HG02623 (cell line): ENCODE data around the gene TALDO1.

ENCODE experiments used
- ATAC-seq: cut with Tn5 transposase; IDR thresholded peaks from one replicate; pipeline ENCODE4 v1.9.1; 2021; ENCODE audit warnings: moderate library complexity; ENCODE audit not compliant: unreplicated experiment

The TALDO1 gene

DNA sequence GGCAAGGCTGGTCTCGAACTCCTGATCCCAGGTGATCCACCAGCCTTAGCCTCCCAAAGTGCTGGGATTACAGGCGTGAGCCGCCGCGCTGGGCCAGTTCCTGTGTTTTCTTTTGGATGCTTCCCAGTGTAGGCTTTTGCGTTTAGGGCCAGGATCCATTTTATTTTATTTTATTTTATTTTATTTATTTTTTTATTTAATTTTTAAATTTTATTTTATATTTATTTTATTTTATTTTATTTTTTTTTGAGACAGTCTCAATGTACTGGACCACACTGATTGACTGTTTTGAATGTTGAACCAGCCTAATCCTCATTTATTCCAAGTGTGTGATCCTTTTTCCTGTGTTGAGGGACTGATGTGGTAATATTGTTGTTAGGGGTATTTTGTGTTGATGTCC, 32.8 kb upstream of the TALDO1 start:
- ATAC-seq = no peak

DNA sequence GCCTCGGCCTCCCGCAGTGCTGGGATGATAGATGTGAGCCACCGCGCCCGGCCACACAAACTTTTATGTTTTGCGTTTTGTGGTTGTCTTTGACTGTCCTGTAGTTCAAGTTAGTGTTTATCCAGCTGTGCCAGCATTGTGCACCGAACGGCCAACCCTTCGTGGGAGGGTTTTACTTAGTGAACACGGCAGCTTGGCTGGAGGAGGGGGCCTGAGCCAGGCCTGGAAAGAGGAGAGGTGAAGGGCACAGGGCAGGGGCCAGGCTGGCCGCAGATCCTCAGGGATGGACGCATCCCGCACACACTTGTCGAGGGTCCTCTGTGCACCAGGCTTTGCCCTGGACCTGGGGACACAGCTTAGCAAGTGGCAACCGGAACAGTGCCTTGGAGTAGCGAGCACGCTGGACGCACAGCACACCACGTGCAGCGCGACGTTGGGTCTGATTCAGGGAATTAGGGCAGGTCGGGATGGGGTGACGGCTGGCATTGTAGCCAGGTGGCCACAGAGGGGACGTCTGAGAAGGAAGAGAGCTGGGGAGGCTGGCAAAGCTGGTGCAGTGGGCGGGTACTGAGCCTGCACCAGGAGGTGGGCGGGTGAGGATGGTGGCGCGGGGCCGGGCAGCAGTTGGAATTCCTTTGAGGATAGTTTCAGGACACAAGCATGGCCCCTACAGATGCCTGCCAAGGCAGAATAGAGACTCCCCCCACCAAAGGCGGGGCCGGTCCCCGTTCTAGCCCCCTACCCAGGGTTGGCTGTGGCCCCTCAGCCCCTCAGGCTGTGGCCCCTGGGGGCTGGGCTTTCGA, 27.8 kb upstream of the TALDO1 start:
- ATAC-seq = no peak

DNA sequence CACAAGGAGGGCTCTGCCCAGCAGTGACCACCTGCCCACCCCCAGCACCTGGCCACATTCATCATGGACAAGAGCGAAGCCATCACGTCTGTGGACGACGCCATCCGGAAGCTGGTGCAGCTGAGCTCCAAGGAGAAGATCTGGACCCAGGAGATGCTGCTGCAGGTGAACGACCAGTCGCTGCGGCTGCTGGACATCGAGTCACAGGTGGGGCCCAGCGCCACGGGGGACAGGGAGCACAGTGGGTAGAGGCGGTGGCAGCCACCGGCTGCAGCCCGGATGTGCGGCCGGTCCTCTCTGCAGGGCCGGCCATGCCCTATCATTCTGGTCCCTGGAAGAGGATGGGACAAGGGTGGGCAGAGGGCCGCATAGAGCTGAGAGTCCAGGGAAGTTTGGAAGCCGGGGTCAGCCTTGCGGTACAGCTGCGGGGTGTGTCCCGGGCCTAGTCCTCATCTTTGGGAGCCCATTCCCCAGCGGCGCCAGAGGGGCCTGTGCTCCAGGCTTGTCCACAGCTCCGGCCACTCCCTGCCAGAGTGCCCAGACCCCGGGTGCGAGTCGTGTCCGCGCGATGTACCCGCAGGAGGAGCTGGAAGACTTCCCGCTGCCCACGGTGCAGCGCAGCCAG, 27.1 kb upstream of the TALDO1 start:
- no peak for ATAC-seq

DNA sequence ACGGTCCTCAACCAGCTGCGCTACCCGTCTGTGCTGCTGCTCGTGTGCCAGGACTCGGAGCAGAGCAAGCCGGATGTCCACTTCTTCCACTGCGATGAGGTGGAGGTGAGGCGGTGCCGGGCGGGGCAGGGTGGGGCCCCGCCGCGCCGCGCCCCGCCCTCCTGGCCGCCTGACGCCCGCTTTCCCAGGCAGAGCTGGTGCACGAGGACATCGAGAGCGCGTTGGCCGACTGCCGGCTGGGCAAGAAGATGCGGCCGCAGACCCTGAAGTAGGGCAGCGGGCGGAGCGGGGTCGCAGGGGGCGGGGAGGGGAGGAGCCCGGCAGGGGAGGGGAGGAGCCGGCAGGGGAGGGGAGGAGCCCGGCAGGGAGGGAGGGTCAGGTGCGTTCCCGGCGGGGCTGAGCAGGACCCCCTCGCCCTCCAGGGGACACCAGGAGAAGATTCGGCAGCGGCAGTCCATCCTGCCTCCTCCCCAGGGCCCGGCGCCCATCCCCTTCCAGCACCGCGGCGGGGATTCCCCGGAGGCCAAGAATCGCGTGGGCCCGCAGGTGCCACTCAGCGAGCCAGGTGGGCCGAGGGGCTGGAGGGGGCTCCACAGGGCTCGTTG, 26.5 kb upstream of the TALDO1 start:
- ATAC-seq = no peak

DNA sequence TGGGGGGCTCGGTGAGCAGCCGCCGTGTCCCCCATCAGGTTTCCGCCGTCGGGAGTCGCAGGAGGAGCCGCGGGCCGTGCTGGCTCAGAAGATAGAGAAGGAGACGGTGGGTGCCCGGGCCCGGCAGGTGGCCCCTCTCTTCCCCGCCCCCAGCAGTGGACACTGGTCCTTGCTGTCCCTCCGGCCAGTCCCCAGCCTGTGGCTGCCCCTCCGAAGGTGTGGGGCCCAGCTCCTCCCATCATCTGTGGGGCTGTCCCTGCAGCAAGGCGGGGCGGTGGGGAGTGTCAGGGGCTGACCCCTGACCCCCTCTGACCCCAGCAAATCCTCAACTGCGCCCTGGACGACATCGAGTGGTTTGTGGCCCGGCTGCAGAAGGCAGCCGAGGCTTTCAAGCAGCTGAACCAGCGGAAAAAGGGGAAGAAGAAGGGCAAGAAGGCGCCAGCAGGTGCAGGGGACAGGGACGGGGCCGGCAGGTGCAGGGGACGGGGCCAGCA, 26.0 kb upstream of the TALDO1 start:
- no peak for ATAC-seq

DNA sequence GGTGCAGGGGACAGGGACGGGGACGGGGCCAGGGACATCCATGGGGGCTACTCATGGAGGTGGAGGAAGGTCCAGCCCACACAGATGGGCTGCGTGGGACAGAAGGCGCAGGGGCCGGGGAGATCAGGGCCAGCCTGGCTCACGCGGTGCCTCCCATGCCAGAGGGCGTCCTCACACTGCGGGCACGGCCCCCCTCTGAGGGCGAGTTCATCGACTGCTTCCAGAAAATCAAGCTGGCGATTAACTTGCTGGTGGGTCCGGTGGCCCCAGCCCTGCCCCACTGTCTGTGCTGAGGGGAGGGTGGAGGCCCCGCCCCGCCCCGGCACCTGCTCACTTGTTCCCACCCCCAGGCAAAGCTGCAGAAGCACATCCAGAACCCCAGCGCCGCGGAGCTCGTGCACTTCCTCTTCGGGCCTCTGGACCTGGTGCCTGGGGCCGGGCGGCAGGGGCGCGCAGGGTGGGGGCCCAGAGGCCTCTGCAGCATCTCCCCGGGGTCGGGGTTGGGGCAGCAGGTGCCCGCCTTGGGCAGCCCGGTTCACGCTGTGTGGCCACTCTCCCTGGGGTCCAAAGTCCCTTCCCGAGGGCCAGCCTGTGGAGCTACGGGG, 25.4 kb upstream of the TALDO1 start:
- ATAC-seq = no peak

DNA sequence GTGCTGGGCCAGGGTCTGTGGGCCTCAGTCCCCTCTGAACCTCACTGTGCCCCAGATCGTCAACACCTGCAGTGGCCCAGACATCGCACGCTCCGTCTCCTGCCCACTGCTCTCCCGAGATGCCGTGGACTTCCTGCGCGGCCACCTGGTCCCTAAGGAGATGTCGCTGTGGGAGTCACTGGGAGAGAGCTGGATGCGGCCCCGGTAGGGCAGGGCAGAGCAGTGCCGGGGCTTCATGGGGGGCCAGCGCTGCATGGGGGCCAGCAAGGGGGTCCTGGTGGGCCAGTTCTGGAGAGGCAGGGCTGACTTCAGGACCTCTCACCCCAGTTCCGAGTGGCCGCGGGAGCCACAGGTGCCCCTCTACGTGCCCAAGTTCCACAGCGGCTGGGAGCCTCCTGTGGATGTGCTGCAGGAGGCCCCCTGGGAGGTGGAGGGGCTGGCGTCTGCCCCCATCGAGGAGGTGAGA, 24.9 kb upstream of the TALDO1 start:
- ATAC-seq = no peak

DNA sequence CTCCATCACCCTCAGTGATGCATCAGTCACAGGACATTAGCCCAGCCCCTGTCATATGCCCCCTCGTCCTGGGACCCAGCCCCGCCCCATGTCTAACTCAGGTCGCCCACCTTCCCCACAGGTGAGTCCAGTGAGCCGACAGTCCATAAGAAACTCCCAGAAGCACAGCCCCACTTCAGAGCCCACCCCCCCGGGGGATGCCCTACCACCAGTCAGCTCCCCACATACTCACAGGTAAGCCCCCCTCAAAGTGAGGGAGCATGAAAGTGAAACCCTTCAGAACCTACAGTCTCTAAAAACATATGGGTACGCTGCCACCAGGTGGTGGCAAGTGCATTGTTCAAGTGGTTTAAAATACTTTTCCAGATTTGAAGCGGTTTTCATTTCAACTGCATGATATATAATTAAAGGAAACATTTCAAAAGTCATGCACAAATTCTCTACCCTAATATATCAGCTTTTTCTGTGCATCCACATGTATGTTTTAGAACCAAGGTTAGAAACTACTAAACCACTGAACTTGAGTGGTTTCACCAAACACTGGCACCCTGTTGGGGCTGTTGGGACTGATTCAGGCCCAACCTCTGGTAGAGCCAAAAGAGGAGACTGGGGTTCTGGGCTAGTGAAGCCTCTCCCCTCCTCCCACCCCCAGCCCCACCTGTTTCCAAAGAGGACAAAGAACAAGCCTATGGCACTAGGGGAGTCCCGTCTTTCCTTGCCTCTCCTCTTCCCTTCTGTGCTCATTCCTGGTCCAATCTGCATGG, 24.0 kb upstream of the TALDO1 start:
- ATAC-seq = no peak

DNA sequence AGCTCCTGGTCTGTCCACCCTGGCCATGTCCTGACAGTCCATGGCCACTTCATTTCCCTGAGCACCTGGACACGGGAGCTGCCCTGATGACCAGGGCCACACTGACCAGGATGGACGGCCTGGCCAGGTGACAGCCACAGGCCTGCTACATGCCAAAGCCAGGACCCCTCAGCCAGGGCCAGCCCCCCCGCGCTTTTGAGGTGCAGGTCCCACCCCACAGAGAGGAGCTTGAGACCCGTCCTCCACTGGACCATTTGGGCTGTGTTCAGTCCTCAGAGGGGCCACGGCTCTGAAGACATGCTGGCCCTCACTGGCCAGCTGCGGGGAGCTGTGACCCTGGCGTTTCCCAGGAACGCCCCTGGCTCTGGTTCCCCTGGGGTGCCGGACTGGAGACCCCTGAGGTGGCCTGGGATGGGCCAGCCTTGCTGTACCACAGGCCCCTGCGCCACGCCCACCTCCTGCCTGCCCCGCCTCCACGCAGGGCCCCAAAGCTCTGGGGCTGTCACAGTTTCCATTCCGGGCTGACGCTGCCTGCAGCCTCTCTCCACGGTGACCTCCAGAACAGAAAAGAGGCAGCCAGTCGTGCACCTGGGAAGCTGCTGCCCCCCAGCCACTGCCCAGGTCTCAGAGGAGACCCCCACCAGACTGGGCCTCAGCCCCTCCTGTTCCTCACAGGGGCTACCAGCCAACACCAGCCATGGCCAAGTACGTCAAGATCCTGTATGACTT, 23.1 kb upstream of the TALDO1 start:
- ATAC-seq = no peak

DNA sequence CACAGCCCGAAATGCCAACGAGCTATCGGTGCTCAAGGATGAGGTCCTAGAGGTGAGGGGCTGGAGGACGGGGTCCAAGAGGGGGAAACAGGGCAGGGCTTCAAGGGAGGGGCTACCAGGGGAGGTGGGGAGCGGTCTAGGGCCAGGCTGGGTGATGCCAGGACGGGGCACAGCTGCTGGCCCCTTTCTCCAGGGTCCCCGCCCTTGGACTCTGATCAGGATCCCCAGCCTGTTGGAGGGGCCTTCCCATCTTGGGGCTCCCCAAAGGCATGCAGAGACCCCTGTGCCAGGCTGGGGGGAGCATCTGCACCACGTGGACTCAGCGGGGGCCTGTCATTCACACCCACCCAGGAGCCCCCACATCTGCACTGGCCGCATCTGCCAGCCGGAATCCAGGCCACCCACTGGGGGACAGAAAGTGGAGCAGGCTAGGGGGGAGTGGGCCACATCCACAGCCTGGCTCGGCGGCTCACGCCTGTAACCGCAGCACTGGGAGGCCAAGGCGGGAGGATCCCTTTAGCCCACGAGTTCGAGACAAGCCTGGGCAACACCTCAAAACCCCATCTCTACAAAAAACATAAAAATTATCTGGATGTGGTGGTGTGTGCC, 22.4 kb upstream of the TALDO1 start:
- no peak for ATAC-seq

DNA sequence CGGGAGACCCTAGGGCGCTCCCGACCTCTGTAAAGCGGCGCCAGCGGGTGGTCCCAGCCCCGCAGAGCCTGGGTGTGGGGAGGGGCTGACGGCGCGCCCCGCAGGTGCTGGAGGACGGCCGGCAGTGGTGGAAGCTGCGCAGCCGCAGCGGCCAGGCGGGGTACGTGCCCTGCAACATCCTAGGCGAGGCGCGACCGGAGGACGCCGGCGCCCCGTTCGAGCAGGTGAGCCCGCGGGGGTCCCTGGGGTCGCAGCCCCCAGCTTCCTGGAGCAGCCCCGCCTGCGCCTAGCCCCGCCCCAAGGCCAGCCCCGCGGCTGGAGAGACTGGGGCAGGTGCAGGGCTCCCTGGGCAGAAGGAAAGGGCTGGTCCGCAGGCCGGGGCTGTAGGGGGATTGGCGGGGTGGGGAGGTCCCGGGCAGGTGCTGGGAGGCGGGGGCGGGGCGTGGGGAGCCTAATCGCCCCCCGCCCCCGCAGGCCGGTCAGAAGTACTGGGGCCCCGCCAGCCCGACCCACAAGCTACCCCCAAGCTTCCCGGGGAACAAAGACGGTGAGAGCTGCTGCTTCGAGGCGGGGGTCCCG, 21.6 kb upstream of the TALDO1 start:
- no peak for ATAC-seq

DNA sequence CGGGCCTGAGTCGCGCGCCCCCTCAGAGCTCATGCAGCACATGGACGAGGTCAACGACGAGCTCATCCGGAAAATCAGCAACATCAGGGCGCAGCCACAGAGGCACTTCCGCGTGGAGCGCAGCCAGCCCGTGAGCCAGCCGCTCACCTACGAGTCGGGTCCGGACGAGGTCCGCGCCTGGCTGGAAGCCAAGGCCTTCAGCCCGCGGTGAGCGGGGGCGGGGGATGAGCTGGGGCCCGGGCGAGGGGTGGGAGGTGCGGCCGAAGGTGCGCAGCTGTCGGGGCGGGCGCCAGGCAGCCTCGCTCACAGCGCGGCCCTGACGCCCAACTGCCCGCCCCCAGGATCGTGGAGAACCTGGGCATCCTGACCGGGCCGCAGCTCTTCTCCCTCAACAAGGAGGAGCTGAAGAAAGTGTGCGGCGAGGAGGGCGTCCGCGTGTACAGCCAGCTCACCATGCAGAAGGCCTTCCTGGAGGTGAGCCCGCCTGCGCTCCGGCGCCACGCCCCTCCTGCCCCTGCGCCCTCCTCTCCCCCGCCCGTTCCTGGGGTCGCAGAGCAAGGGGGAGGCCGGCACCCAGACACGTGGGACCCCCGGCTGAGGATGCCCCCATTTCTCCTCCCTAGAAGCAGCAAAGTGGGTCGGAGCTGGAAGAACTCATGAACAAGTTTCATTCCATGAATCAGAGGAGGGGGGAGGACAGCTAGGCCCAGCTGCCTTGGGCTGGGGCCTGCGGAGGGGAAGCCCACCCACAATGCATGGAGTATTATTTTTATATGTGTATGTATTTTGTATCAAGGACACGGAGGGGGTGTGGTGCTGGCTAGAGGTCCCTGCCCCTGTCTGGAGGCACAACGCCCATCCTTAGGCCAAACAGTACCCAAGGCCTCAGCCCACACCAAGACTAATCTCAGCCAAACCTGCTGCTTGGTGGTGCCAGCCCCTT, 20.7 kb upstream of the TALDO1 start:
- ATAC-seq = no peak

DNA sequence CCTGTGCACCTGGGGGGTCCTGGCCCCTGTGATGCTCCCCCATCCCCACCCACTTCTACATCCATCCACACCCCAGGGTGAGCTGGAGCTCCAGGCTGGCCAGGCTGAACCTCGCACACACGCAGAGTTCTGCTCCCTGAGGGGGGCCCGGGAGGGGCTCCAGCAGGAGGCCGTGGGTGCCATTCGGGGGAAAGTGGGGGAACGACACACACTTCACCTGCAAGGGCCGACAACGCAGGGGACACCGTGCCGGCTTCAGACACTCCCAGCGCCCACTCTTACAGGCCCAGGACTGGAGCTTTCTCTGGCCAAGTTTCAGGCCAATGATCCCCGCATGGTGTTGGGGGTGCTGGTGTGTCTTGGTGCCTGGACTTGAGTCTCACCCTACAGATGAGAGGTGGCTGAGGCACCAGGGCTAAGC, 20.0 kb upstream of the TALDO1 start:
- ATAC-seq = no peak

DNA sequence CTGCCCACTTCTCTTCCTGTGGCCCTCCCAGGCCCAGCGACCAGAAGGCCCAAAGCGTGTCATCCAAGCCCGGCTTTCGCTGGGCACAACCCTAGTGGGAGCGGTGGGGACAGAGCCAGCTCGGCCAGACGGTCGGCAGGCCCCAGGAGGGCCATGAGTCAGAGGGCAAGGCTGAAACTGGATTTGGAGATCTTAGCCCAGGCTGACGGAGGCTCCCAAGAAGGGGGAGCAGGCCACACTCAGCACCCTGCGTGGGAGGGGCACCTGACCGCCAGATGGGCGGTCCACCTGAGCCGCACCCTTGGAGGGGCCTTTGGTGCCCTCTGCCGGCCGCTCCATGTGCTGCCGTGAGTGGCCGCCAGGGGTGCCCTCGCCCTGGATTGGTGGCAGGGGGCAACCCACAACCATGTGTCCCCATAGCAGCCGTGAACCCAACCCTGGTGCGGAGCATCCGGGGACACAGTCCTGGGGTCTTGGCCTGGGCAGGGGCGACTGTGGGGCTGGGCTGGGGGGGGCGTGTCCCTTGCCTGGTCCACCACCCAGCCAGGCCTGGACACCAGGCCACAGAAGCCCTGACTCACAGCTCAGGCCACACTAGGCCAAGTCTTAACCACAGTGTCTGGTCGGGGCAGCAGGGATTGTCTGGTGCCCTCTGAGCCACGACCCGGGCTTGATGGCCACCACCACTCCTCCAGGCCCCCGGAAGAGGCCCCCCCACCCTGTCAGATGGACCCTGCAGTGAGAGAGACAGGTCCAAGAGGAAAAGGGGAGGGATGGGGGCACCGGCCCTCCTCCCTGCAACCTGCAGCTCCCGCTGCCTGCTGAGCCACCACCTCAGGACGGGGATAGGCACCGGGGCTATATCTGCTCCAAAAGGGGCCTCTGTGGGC, 19.2 kb upstream of the TALDO1 start:
- no peak for ATAC-seq

DNA sequence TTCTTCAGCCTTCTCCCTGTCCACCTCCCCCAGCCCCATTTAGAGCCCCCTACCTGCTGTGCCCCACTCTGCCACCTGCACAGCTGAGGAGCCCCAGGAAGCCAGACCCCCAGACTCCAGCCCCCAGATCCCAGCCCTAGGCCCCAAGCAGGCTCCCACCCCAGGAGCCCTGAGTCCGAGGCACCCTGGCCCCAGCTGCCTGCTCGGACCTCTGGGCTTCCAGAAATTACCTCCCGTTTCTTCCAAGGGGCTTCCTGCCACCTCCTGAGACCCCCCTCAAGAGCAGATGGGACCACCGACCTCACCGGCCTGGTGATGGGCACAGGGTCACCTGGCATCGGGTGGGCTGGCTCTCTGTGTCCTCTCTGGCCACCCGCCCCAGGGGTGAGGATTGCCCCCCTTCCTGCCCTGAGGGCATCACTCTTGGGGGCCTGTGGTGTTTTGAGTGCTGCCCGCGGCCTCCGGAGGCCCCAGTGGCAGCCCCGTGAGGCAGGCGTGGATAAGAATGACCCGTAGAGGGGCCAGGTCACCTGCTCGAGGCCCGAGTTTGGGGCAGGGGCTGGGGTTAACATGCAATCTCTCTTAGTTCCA, 18.3 kb upstream of the TALDO1 start:
- no peak for ATAC-seq

DNA sequence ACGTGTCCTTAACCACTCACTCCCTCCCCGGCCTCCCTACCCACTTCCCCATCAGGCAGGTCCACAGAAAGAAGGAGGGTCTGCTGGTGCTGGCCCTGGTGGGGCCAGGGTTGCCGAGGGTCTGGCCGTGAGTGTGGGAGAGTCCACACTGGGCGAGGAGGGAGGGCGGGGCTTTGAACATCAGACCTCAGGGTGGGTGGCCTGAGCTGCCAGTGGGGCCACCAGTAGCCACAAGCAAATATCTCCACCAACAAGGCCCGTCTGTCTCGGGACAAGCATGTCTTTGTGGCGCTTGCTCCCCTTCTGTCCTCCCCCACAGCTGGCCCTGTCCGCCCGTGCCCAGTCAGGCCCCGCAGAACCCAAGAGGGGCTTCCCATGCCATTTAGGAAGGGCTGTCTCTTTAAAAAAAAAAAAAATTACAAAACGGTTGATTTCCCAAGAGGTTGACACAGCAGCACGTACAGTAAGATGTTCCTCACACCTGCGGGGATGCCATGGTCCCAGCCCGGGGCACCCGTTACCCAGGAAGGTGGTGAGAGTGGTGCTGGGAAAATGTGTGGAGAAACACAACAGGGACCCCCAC, 17.7 kb upstream of the TALDO1 start:
- no peak for ATAC-seq

DNA sequence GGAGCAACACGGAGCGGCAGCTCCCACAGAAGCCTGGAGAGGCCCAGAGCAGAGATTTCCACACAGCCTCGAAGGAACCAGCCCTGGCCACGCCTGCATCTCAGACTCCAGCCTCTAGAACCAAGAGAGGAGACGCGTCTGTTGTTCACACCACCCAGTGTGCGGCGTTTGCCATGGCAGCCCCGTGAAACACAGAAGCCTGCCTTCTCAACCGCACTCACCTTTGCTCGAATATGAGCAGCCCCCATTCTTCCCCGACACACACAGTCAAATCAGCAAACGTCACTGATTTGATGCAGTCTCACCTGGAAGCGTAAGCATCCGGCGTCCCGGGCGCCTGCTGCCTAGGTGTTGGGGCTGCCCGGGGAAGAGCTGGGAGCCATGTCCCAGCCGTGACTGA, 14.2 kb upstream of the TALDO1 start:
- ATAC-seq = no peak
